GM21825 (cell line): ENCODE measurements around the gene AMIGO3.
"Not testable (repeated sequence)": the region's sequence is repeated elsewhere in the genome, so short reads cannot be mapped to it uniquely, and the experiment has no call there.

Experiments used
- ATAC-seq: cut with Tn5 transposase; IDR thresholded peaks from one replicate; pipeline ENCODE4 v1.9.1; 2021; ENCODE audit warnings: mild to moderate bottlenecking, moderate library complexity; ENCODE audit not compliant: unreplicated experiment

The AMIGO3 gene

DNA sequence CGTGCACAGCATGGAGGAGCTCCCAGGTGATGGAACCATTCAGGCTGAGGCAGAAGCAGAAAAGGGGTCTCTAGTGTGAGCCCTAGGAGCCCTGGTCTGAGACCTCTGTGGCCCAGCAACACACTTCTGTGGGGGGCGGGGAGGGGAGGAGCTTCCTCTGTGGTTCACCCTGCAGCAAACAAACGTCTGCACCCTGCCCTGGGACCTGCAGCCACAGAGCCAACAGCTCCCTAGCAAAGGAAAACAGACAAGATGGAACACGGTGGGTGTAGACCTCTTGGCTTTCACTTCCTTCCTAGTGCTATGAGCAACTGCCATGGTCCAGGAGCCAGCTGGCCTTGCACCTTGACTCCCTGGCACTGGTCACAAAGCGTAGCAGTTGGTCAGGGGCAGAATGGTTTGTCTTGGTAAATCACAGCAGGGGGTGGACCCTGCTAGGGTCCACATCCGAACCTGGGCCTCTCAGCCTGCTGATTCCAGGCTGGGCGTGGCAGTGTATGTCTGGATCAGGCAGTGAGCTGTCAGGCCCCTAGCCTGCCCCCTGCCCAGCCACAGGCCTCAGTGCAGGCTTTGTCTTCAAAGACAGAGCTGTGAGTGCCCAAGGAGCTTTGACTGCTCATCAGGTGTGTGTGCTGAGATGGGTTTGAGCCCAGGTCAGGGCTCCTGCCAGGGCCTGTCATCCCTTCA lies 6.7 kb downstream of the AMIGO3 start:
- no peak for ATAC-seq

DNA sequence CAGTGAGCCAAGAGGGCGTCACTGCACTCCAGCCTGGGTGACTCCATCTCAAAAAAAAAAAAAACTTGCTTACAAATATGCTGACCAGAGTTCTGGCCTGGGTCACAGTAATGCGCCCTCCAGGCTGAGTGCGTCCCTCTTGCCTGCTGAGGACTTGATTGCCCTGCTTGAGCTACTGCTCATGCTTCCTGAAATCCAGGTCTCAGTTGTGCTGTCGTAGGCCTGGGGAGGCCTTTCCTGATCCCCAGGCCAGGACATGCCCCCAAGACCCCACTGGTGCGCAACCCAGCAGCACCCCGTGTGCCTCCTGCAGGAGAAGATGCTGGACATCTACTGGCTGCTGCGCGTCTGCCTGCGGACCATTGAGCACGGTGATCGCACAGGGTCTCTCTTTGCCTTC lies 7.3 kb downstream of the AMIGO3 start:
- no peak for ATAC-seq

- ATAC-seq, result no peak
These were observed 8.0 kb downstream of the AMIGO3 start for GRCh38 chr3:49711489-49711888.

GRCh38 chr3:49709852-49710251 lies 9.6 kb downstream of the AMIGO3 start:
- ATAC-seq, result no peak

GRCh38 chr3:49707113-49707480 lies 12.4 kb downstream of the AMIGO3 start:
- ATAC-seq, result no peak

DNA sequence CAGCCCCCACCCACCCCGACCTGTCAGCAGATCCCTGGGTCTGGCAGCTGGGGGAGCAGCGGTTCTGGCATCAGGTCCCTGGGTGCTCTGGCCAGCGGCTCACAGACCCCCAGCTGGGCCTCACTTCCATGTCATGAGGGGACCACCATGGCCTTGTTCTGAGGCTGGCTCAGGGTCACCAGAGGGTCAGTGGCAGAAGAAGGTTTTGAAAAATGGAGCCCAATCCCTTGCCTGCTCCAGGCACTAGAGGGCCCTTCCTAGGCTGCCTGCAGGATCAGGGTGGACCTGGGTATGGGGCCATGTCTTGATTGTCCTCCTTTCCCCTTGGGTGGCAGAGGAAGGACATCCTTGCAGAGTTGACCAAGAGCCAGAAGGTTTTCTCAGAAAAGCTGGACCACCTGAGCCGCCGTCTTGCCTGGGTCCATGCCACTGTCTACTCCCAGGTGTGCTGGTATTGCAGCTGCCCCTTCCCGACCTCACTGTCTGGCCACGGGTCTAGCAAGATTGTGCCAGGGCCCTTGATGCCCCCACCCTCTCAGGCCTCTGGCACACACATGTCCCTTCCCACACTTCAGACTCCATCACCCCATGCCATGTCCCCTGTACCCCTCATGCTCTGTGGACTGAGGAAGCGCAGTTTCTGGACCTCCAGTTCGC lies 12.9 kb downstream of the AMIGO3 start:
- ATAC-seq, result no peak

DNA sequence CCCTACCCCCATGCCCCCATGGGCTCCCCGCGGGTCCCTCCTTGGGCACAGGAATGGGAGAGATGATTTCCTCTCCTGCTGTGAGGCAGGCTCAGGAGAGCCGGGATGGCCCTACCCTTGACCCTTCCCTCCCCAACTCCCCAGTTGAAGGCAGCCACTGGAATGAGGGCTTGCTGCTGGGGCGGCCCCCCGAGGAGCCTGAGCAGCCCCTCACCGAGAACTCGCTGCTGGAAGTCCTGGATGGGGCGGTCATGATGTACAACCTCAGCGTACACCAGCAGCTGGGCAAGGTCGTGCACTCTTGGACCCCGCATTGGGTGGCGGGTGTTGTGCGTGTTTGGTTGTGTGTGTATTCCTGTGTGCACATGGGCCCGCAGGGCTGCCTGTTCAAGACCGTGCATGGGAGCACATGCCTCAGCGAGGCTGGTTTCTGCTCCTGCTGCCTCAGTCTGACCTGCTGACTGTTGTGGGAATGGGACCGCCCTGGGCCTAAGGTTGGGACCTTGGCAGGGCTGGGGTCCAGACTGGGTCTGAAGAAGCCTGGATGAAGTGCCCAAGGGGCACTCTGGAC lies 14.0 kb downstream of the AMIGO3 start:
- no peak for ATAC-seq

GRCh38 chr3:49704629-49705028 lies 14.9 kb downstream of the AMIGO3 start:
- no peak for ATAC-seq

DNA sequence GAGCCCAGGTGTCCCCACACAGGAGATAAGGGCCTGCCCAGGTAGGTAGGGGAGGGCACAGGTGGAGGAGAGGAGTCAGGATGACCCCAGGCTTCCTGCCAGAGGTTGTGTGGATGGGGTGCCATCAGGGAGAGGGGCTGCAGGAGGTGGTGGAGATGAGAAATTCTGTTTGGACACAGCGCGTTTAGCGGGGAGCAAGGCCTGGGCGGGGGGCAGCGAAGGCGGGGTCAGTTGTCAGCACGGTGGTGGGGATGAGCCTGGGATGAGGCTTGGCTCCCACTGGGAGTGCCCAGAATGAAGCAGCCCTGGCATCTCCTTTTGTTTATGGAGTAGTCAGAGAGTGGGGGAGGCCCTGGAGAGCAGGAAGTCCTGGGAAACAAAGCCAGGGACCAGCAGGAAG lies 15.5 kb downstream of the AMIGO3 start:
- no peak for ATAC-seq

DNA sequence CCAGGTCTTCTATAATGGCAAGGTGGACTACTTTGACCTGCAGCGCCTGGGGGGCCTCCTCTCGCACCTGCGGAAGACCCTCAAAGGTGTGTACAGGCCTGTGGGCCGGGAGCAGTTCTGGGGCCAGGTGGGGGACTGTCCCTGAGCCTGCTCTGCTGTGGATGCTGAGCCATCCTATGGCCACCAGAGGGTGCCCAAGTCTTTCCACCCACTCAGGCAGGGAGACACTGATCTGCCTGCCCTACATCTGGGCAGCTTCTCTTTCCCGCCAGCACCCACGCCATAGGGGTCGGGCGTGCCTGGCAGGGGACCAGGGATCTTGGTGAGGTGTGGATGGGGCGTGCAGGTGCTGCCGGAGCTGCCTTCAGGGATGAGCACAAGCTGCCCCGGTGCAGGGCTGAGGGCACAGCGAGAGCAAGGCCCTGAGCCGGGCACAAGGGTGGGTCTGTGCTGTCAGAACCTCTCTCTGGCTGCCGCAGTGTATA lies 16.0 kb downstream of the AMIGO3 start:
- peak; percentile 65 for ATAC-seq

DNA sequence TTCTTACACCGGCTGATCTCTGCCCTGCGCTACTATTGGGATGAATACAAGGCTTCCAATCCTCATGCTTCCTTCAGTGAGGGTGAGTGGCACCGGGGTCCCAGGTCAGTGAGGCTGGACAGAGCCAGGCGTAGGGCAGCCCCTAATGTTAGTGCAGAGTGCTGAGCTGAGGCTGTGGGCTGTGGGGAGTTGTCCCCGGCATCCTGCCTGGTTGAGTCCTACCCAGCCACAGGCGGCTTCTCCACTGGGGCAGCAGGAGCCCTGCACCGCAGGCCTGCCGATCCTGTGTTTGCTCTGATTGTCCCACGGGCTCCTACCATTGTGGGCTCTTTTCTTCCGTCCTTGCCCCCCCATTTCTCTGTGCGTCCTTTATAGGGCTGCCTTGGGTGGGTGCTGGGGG lies 16.8 kb downstream of the AMIGO3 start:
- no peak for ATAC-seq

DNA sequence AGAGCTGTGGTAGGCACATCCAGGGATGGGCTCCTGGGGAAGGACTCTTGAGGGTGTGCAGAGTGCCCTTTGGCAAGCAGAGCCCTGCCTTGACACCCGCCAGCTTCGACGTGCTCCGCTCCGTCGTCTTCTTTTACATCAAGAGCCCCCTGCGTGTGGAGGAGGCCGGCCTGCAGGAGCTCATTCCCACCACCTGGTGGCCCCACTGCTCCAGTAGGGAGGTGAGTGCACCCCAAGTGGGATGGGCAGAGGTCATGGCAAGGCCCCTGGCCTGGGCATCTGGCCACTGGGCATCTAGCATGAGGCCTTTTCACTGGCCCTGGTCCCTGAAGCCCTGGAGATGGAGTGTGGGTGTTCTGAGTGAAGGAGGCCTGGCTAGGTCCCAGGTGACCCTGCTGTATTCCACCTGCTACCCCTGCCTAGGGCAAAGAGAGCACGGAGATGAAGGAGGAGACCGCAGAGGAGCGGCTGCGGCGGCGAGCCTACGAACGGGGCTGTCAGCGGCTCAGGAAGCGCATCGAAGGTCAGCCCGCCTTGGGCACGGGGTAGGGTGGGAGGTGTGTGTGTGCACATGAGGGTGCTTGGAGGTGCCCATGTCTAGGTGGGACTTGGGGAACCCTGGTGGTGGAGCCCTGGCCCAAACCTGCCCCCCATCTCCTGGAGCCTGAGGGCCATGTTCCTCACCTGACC lies 18.0 kb downstream of the AMIGO3 start:
- ATAC-seq, result no peak

DNA sequence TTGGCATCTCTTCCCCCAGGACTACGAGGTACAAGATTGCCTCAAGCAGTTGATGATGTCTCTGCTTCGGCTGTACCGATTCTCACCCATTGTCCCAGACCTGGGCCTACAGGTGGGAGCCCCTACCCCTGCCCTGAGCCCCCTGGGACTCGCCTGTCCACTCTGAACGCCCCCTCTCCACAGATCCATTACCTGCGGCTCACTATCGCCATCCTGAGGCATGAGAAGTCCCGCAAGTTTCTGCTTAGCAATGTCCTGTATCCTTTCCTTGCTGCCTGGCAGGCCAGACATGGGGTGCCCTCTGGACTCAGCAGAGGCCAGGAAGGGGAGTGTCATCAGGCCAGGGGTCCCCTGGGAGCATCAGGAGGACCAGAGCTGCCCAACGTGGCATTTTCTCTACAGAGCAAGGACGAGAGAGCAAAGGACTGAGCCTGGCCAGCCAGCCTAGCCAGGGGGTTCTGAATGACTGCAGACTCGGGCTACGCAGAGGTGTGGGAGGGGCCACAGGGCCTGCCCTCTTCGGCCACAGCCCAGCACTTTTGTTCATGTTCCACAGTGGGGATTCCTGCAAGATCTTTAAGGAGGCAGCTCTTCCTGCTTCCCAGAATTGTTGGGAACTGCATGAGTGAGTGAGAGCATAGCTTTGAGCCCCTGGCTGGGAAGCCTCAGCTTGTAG lies 18.9 kb downstream of the AMIGO3 start:
- ATAC-seq, result no peak

- ATAC-seq, result no peak
These were observed 19.5 kb downstream of the AMIGO3 start for GRCh38 chr3:49700014-49700413.

DNA sequence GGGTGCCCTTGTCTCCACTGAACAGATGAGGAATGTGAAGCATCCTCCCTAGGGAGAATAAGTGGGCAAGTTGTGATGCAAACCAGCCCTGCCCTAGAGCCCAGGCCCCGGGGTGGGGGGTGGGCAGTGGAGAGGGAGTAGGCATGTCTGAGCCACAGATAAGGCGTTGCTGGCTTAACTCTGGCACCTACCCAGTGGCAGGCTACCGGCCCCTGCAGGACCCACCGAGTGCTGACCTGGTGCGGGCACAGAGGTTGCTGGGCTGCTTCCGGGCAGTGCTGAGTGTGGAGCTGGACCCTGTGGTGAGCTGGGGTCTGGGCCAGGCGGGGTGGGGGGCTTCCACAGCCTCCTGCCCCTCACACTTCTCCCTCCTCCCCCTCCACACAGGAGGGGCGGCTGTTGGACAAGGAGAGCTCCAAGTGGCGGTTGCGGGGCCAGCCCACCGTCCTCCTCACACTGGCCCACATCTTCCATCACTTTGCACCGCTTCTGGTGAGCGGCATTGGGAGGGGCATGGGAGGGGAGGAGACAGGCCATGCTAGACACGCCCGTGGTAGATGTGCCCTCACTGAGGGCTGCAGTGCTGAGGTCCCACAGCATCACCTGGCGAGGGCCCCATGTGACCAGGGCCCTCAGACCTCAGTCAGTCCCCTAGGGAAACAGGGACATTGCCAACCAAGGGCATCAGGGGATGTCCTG lies 20.1 kb downstream of the AMIGO3 start:
- ATAC-seq, result no peak

DNA sequence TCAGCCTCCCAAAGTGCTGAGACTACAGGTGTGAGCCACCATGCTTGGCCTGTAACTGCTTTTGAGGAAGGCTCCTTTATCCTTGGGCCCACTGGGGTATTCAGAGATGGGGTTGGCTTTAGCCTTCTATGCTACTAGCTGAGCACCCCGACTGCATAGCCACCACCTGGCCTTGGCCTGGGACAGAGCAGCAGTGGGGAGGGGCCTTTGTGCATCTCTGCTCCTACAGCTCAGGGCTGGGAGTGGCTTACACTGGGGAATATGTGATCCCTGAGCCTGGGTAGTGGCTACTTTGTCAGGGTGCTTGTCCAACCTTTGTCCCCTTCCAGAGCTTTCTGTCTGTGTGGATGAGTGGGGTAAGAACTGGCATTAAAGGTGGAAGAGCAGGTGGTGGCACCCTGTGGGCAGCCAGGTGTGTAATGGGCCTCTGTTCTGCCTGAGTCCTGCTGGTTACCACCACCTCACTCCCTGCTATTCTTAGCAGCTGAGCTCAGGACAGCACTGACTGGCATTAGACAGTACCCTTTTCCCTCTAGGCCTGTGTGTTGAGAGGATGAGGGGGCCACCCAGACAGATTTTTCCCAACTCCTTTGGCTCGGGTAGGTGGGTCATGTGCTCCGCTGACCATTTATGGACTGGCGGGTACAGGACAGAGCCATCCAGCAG lies 24.0 kb downstream of the AMIGO3 start:
- ATAC-seq, result not testable (repeated sequence)

GRCh38 chr3:49694409-49695070 lies 24.9 kb downstream of the AMIGO3 start:
- ATAC-seq, result not testable (repeated sequence)

DNA sequence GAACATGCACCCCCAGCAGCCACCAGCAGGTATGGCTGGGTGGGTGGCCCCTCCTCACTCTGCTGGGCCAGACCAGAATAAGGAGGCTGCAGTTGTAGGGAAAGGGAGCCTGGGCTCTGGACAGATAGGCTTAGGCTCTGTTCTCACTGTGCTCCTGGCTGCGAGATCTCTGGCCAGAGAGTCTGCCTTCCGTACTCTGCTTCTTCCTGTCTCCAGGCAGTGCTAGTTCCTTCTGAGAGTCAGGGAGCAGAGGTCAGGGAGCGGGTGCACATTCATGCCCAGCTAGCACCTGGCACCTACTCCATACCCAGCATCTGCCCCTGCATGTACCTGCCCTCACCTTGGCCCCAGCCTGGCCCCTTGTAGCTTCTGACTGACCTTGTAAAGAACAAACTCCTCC lies 28.0 kb downstream of the AMIGO3 start:
- not testable (repeated sequence) for ATAC-seq

DNA sequence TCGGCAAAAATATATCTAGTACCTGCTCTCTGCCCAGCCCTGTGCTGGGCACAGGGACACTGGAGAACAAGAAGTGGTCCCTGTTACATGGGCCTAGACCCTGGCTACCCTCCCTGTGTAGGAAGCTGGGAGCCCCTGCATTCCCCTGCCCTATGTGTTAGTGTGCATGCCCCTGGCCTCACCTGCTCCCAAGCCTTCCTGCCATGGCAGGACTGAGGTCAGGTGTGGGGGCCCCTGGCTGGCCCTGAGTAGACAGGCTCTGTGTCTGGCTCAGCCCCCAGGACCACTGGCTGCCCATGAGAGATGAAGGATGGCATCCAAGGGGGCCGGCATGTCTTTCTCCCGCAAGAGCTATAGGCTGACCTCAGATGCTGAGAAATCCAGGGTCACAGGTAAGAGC lies 28.6 kb downstream of the AMIGO3 start:
- not testable (repeated sequence) for ATAC-seq
